ENCODE data around the gene RAB15. TPM values are rescaled to one million over a fixed set of nuclear protein-coding genes. Genes with fewer than 3 reads are reported as not detected.
A peak's percentile ranks its signal among the peaks of the same experiment; 100 is the strongest.

RAB15 gene
- polyA plus RNA-seq (ENCODE audit: insufficient read length in 12 of 12): 10 to 100 TPM in 11 of 12 donors, not detected in 1; 22.5 to 42.6 (median 30.3) TPM
- long read RNA-seq, donor 1, partial matches to known transcripts: 0 of 5 reads
- long read RNA-seq, donor 1, other reads (novel, unspliced or antisense): 0 of 5 reads
- long read RNA-seq, donor 2, partial matches to known transcripts: 0 of 3 reads
- long read RNA-seq, donor 2, other reads (novel, unspliced or antisense): 0 of 3 reads
- long read RNA-seq, donor 3, partial matches to known transcripts: 0 of 1 reads
- long read RNA-seq, donor 3, other reads (novel, unspliced or antisense): 0 of 1 reads
- long read RNA-seq, donor 4, partial matches to known transcripts: 0 of 2 reads
- long read RNA-seq, donor 4, other reads (novel, unspliced or antisense): 0 of 2 reads
- long read RNA-seq, donor 5, transcript RAB15-203 (7 exons, 3,515 nt): major isoform, 14 of 14 reads
- long read RNA-seq, donor 5, partial matches to known transcripts: 0 of 14 reads
- long read RNA-seq, donor 5, other reads (novel, unspliced or antisense): 0 of 14 reads
- long read RNA-seq, donor 6, transcript RAB15-203 (7 exons, 3,515 nt): major isoform, 7 of 7 reads
- long read RNA-seq, donor 6, partial matches to known transcripts: 0 of 7 reads
- long read RNA-seq, donor 6, other reads (novel, unspliced or antisense): 0 of 7 reads
- long read RNA-seq, donor 7, partial matches to known transcripts: 5 of 8 reads
- long read RNA-seq, donor 7, other reads (novel, unspliced or antisense): 0 of 8 reads
- long read RNA-seq, donor 8, transcript RAB15-203 (7 exons, 3,515 nt): major isoform, 6 of 22 reads
- long read RNA-seq, donor 8, partial matches to known transcripts: 16 of 22 reads
- long read RNA-seq, donor 8, other reads (novel, unspliced or antisense): 0 of 22 reads
- long read RNA-seq, donor 9, partial matches to known transcripts: 0 of 1 reads
- long read RNA-seq, donor 9, other reads (novel, unspliced or antisense): 0 of 1 reads
- long read RNA-seq, donor 10, transcript RAB15-203 (7 exons, 3,515 nt): major isoform, 9 of 23 reads
- long read RNA-seq, donor 10, partial matches to known transcripts: 14 of 23 reads
- long read RNA-seq, donor 10, other reads (novel, unspliced or antisense): 0 of 23 reads
- long read RNA-seq, donor 11, partial matches to known transcripts: 13 of 17 reads
- long read RNA-seq, donor 11, other reads (novel, unspliced or antisense): 0 of 17 reads

DNA sequence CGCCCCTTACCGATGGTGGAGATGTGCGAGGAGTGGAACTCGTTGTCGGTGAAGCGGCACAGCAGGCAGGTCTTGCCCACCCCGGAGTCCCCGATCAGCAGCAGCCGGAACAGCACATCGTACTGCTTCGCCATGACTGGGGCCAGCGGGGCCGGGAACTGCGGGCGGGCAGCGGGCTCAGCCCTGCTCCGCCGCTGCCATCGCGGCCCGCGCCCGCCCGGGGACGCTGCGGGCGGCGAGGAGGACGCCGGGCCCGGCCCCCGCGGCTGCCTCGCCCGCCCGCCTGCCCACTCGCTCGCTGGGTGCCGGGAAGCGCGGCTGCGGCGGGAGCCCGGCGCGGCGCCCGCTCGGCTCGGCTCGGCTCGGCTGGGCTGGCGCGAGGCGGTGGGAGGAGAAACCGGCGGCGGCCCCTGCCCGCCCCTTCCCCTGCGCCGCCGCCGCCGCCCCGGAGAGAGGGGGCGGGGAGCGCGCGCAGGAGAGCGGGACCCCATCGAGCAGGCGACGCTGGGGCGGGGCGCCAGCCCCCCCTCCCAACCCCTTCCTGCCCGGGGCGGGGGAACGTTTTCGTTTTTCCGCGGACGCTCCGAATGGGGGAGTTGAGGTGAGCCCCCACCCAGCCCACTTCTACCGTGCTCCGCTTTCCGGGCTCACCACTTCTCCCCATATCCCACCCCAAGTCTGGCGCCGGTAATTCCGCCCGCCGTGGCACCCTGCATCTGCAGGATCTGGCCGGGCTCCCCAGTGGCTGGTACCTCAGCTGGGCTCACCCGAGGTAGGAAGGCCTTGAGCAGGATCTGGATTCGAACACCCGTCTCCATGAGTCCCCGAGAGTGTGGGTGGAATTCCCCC is at the start of gene RAB15:
TSS of gene RAB15 (minus strand) at position 394 of the 849 bp plus-strand sequence. CDS start at position 134, 260 bp downstream.
- no peak for DNase-seq

DNA sequence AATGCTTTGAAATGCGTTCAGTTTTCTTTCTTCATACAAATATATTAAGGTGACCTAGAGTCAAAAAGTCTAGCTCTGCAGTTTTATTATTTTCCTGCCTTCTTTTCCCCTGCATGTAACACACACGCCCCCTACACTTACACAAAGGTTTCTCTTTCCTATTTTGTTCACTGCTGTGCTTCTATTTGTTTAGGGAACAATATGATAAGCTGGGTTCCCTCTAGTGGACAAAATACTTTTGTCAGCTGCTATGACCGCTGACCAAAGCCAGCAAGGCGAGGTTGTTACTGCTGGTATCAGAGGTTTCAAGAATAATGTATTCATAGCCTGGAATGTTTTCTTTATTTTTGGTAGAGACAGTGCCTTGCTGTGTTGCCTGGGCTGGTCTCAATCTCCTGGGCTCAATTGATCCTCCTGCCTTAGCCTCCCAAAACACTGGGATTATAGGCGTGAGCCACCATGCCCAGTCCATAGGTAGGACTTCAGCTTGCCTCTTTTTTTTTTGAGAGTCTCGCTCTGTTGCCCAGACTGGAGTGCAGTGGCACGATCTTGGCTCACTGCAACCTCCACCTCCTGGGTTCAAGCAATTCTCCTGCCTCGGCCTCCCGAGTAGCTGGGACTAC is 47.9 kb upstream of the RAB15 start:
- DNase-seq: peak; percentile 62

DNA sequence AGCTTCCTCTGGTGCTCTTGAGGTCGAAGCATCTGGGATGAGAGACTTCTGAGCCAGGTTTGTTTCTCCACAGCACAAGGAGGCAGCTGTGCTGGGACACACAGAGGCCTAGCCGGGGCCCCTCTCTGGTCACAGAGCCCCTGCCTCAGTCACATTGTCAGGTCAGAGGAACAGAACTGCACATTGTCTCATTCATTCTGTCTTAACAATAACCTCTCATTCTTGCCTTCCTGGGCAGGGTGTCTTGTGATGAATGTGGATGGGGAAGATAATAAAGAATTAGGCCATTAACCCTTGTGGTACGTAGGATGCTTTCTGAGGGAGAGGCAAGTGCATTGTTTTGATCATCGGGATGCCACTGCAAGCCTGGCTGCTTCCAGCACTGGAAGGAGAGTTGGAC is 44.3 kb upstream of the RAB15 start:
- DNase-seq: no peak

DNA sequence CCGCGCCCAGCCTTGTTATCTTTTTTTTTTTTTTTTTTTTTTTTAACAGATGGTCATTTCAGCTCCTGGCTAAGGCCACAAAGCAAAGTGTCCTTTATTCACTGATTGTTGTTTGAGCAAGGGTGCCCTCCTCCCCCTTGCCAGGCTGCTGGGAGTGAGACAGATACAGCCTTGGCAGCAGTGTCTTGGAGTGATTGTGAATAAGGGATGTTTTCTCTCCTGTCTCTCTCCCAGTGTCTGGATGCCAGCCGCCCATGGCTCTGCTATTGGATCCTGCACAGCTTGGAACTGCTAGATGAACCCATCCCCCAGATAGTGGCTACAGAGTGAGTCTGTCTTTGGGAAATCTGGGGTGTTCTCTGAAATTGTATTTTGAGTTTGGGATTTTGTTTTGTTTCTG is 43.3 kb upstream of the RAB15 start:
- no peak for DNase-seq

DNA sequence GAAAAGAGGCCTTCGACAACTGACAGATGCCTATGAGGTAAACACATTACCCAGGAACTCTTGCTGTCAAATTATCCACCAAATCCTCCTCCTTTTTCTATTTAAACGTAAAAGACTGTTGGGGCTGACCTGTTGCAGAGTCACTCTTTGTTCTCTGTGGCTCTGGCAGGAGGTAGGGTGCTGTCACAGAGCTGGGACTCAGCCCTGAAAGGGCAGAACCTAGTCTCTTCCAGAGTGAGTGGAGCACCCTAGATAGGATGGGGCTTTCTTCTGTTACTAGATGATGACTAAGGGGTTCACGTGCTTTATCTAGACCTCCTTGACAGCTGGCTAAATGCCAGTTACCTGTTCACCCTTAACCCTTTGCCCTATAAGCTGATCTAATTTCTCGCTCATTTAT is 40.2 kb upstream of the RAB15 start:
- DNase-seq: no peak

DNA sequence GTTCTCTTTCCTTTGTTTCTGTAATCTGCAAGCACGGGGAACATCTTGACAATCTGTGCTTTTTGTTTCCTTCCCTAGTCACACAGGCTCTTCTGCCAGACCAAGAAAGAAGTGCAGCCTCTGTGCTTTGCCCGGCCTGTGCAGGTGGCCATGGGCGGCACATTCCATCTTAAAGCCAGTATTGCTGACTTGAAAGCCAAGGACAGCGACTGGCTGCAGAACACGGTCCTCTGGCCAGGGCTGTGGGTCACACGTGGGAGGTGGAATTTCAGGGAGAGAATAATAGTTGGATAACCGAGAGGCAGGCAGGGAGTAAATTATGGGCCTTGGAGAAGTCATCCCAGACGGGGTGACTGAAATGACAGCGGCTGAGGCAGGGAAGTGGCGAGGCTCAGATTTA is 39.4 kb upstream of the RAB15 start:
- DNase-seq: no peak

DNA sequence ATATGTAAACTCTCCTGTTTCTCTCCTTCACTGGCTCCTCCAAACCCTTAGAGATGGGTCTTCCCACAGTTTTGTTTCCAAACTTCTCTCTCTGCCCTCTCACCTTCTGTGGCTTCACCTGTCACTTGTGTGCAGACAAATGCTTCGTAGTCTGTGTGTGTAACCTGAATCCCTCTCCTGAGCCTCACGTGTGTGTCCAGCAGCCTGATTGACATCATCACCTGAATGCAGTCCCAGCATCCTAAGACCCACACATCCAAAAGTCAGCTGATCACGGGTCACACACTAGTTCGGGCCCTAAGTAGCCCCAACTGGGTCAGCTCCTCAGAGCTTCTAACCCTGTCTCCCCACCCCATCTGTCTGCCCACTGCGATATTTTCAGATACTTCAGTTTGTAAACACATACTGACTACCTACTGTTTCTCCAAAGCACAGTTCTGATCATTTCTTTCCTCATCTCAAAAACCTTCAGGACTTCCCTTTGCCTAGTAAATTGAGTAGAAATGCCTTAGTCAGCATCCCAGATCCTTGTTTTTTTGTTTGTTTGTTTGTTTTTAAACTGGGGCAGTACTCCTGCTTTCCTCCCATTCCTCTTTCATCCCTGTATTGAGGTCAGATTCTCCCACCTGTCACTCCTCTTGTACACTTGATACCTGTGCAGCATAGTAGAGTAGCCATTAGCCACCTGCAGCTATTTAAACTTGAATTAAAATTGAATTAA is 38.2 kb upstream of the RAB15 start:
- DNase-seq: no peak

DNA sequence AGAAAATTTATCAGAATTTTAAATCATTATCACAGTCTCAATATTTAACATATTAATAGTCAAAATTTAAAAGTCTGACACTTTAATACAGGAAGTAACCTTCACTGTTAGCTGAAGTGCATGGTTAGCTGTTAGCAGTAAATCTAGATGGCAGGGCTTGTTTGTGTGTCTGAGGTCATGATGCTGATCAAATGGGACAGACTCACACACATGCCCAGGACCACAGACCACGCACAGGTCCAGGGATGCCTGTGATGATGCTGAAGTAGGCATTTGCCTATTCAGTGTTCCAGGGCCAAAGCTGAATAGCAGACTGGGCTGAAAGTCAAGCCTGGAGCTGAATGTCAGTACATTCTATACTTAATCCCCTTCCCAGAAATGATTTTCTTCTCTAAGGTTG is 35.1 kb upstream of the RAB15 start:
- DNase-seq: no peak

DNA sequence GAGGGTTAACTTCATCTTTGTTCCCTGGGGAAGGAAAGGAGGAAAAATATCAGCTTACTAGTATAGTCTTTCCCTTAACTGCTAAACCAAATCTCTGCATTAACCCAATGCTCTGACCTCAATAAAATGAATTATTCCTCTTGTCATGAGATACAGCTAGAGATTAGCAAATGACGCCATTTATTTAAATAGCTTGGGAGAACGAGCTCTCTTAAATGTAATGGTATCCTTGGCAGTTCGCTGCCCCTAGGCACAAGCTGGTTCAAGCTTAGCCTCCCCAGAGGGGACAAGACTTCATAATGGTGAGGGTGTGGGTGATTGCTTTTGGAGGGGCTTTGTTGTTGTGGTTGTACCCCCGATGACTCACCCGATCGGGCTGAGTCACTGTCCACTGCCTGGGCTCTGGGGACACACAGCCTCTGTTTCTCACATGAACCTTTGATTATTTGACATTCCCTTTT is 34.2 kb upstream of the RAB15 start:
- DNase-seq: no peak

DNA sequence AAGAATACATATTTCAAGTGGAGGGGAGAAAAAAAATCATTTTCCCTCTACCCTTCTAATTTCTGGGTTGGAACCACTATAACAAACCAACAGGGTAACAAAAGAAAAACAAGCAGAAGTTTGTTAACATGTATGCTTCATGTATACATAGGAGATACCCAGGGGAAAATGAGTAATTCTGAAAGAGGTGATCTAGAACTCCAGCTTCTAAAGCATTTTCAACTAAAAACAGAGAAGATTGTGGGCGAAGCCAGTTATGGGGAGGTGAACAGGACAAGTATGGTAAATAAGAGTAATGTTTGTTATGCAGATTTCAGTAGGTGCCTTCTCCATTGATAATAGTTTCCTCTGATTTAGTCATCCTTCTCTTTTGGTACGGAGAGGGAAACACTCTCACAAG is 31.3 kb upstream of the RAB15 start:
- no peak for DNase-seq

DNA sequence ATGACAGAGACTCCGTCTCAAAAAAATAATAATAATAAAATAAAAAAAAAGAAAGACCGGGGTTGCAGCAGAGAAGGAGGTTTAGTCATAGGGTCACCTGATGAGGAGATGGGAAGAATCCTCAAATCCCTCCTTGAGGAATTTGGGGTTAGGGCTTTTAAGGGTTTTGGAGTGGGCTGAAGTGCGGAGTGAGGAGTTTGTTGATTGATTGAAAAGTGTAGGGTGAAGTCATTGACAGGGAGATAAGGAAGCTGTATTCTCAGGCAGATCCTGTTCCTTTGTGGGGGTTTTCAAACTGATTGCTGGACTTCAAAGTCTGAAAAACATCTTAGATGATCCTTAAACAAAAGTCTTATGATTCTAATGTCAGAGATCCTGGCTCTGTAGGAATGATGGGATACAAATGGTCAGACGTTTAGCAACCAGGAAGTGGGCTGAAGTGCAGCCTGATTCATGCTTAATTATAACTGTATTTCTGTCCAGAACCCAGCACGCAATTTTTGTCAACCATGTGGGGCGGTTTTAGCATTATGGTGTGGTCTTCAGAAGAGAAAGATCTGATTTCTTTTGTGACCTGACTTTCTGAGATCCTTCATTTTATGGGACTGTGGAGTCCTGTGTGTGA is 30.6 kb upstream of the RAB15 start:
- no peak for DNase-seq

DNA sequence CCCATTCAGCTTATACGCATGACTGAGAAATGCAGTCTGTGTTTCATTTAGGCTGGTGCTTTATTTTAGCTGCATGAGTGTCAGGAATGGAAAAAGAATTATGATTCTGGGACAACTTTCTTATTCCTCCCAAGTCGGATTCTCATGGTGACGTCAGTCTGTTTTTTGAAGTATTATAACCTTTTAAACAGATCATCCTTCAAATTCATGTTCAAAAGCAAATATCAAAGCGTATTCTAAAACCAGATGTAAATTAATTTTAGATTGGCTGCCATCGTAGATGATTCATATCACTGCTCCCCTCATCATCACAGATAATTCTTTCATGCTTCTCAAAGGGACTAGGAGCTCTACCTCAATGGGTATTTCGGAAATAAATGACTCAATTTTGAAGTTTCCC is 29.6 kb upstream of the RAB15 start:
- DNase-seq: no peak

DNA sequence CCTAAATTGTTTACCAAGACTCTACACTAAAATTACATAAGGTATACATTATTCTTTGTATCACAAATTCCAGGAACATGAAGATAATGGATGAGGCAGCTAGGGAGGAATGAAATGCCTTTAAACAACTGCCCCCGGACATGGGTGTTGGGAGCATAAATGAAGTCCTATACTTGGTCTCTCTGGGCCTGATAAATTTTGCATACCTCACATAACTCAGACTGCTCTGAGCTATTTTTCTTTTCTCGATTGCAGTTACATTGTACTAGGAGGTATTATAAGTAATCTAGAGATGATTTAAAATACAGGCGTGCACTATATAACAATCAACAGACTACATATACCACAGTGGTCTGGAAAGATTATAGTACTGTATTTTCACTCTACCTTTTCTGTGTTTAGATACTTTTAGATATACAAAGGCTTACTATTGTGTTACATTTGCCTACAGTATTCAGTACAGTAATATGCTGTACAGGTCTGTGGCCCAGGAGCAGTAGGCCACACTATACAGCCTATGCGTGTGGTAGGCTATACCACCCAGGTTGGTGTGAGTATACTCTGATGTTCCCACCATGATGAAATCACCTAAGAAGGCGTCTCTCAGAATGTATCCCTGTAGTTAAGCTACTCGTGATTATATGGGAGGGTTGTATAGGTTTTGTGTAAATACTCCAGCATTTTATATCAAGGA is 28.9 kb upstream of the RAB15 start:
- no peak for DNase-seq

DNA sequence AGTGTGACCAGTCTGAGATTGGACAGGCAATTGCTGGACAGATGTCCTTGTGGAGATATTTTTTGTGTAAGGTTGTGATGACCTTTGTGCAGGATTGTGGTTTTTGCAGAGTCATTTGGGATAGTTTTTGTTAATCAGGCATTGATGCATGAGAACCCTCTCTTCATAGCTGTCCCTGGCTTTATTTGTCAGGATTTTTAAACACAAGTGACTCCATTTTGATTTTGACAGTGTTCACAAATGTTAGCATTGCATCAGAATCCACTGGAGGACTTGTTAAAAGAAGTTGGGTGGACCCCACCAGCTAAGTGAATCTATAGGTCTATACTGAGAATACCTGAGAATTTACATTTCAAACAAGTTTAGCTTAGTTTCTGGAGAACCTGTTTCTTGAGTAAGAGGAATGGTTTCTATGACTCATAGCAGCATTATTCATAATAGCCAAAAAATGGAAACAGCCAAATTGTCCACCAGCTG is 26.4 kb upstream of the RAB15 start:
- DNase-seq: no peak

DNA sequence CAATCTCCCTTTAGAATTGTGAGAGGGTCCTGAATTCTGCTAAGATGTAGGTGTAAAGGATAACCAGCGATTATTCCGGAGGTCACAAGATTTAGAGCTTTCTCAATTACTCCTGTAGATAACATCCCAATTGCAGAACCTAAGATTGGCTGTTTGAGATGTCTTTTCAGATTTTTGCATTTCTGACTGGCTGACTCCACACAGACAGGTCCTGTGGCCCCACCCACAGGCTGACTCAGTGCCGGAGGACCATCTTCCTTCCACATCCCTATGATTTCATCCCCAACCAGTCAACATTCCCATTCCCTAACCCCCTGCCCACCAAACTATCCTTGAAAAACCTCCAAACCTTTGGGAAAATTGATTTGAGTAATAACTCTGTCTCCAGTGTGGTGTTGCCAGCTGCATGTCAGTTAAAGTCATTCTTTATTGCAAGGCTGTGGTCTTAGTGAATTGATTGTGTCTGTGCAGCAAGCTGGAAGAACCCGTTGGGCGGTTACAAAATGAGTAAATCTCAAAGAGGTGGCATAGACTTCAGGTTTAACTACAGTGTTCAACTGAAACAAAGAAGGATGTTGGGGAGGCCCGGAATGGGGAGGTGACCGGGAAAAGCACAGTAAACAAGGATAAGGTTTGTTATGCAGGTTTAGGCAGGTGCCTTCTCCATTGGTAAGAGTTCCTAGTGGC is 25.1 kb upstream of the RAB15 start:
- DNase-seq: no peak

DNA sequence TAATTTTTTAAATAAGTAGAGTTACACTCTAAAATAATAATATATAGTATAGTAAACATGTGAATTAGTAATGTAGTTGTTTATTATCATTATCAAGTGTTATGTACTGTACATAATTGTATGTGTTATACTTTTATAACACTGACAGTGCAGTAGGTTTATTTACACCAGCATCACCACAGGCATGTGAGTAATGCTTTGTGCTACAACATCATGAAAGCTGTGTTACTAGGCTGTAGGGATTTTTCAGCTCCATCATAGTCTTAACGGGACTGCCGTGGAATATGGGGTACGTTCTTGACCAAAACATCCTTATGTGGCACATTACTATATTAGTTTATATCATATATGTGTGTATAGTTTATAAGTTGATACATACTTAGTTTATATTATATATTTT is 23.2 kb upstream of the RAB15 start:
- DNase-seq: no peak

DNA sequence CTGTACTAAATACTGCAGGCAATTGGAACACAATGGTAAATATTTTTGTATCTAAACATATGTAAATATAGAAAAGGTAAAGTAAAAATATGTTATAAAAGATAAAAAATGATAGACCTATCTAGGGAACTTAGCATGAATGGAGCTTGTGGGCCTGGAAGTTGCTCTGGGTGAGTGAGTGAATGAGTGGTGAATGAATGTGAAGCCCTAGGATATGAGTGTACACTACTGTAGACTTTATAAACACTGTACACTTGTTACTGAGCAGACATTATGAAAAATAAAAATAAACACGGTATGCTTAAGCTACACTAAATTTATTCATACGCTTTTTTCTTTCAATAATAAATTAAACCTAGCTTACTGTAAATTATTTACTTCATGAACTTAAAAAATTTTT is 22.4 kb upstream of the RAB15 start:
- DNase-seq: no peak

DNA sequence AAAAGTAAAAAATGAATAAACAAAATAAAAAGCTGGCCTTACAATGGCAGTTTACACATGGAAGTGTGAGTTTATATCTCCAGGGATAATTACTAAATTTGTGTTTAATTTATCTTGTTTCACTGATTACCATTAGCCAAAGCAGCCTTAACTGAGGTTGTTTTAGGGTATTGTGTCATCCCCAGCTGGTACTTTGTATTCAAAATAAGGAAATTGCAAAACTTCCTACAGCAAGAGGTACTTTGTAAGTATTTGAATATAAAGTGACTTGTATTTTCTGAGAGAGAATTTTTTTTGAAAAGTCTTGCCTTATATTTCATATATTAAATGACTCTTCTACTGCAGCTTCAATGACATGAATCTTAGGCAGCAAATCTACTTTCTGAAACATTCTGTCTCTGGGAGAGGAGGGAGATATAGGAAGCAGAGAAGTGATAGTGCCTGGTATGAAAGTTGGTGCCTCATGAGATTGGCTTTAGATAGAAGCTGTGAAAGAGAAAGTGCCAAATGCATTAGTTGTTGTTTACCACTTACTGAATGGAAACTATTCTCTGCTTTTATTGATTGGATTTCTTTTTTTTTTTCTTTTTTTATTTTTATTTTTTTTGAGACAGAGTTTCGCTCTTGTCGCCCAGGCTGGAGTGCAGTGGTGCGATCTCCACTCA is 21.3 kb upstream of the RAB15 start:
- DNase-seq: no peak
